Karpas-422 (cell line): ENCODE measurements around the gene UNC13D. TPM values are rescaled to one million over a fixed set of nuclear protein-coding genes. Genes with fewer than 3 reads are reported as not detected.

Source experiments
- DNase-seq: peaks from one replicate; pipeline ENCODE4 v3.0.0-alpha.2; 2015
- H2AFZ ChIP-seq: fragments of 200-600 bp; sonication (generic); 2 replicates; pipeline ENCODE4 v1.6.1; 2014; ENCODE audit warnings: antibody characterized with exemption, low read length, mixed read lengths
- H3K27ac ChIP-seq: fragments of 200-600 bp; sonication (generic); 2 replicates; pipeline ENCODE4 v1.5.1; 2014; ENCODE audit warnings: mild to moderate bottlenecking, low read length, moderate library complexity
- H3K27me3 ChIP-seq: fragments of 200-600 bp; sonication (generic); 2 replicates; pipeline ENCODE4 v1.6.1; 2014; ENCODE audit warnings: low read length, mixed read lengths
- H3K36me3 ChIP-seq: fragments of 200-600 bp; sonication (generic); 2 replicates; pipeline ENCODE4 v1.6.1; 2014; ENCODE audit warnings: low read length, mixed read lengths; ENCODE audit not compliant: insufficient read depth
- H3K4me1 ChIP-seq: fragments of 200-600 bp; sonication (generic); 2 replicates; pipeline ENCODE4 v1.6.1; 2014; ENCODE audit warnings: mild to moderate bottlenecking, low read length, mixed read lengths
- H3K4me2 ChIP-seq: fragments of 200-600 bp; sonication (generic); 2 replicates; pipeline ENCODE4 v1.6.1; 2014; ENCODE audit warnings: low read length, low read depth, mild to moderate bottlenecking; ENCODE audit not compliant: poor library complexity, severe bottlenecking
- H3K4me3 ChIP-seq: fragments of 200-600 bp; sonication (generic); 2 replicates; pipeline ENCODE4 v1.5.1; 2014; ENCODE audit warnings: mild to moderate bottlenecking, antibody characterized with exemption, low read length, mixed read lengths
- H3K79me2 ChIP-seq: fragments of 200-600 bp; sonication (generic); 2 replicates; pipeline ENCODE4 v1.6.1; 2014; ENCODE audit warnings: mild to moderate bottlenecking, low read length, mixed read lengths
- H3K9ac ChIP-seq: fragments of 200-600 bp; sonication (generic); 2 replicates; pipeline ENCODE4 v1.6.0; 2014; ENCODE audit warnings: low read length
- H3K9me2 ChIP-seq: fragments of 200-600 bp; sonication (generic), shearing (Covaris generic); replicated peaks from 2 replicates; pipeline ENCODE4 v1.6.0; 2014; ENCODE audit warnings: mild to moderate bottlenecking, low read length, moderate library complexity; ENCODE audit not compliant: insufficient read depth
- H3K9me3 ChIP-seq: fragments of 300-700, 200-600 bp; sonication (generic); 2 replicates; pipeline ENCODE4 v1.6.1; 2014; ENCODE audit warnings: low read length, mixed read lengths
- H4K20me1 ChIP-seq: fragments of 200-600 bp; sonication (generic); 2 replicates; pipeline ENCODE4 v1.6.1; 2014; ENCODE audit warnings: mild to moderate bottlenecking, antibody characterized with exemption, low read length, low read depth; ENCODE audit not compliant: insufficient read depth
- total RNA-seq: library from RNA; depleted of rRNA; stranded (reverse); fragments of >200 nt; shearing (Covaris generic); gene quantifications from 2 replicates; pipeline ENCODE4 v1.2.3, GENCODE V29; 2014; ENCODE audit warnings: low replicate concordance

The UNC13D gene
- total RNA-seq, 1 experiment from 2014 or later: 30.9 TPM

DNA sequence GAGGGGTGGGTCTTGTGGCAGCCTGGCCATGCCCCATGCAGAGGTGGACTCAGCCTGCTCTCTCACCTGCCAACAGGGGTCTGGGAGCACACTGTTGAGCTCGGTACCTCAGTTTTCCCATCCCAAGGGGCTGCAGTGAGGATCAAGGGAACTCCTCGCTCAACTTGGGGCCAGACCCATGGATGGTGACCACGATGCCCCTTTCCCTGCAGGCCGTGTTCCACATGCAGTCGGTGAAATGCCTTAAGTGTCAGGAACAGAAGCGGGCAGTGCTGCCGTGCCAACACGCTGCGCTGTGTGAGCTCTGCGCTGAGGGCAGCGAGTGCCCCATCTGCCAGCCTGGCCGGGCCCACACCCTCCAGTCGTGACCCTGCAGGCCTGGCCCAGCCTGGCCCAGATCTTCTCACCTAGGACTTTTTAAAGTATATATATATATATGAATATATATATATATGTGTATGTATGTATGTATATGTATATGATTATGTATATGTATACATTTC is 20.1 kb downstream of the UNC13D start:
- Histone ChIP-seq H3K27ac (no peak overlapping the region), H4K20me1 (no peaks in the 10 kb centered on the region), H3K9me2 (no peaks in the 10 kb centered on the region), H3K79me2 (no peaks in the 10 kb centered on the region), H2AFZ (no peak overlapping the region), H3K4me3 (no peak overlapping the region), H3K4me2 (no peak overlapping the region), H3K9ac (no peak overlapping the region), H3K36me3 (peaks cover 8% of the 10 kb centered on the region; the same call in 1 of the 2 replicates), H3K9me3 (no peaks in the 10 kb centered on the region), H3K27me3 (no peaks in the 10 kb centered on the region), H3K4me1 (peaks cover 4% of the 10 kb centered on the region)
- no peak for DNase-seq

DNA sequence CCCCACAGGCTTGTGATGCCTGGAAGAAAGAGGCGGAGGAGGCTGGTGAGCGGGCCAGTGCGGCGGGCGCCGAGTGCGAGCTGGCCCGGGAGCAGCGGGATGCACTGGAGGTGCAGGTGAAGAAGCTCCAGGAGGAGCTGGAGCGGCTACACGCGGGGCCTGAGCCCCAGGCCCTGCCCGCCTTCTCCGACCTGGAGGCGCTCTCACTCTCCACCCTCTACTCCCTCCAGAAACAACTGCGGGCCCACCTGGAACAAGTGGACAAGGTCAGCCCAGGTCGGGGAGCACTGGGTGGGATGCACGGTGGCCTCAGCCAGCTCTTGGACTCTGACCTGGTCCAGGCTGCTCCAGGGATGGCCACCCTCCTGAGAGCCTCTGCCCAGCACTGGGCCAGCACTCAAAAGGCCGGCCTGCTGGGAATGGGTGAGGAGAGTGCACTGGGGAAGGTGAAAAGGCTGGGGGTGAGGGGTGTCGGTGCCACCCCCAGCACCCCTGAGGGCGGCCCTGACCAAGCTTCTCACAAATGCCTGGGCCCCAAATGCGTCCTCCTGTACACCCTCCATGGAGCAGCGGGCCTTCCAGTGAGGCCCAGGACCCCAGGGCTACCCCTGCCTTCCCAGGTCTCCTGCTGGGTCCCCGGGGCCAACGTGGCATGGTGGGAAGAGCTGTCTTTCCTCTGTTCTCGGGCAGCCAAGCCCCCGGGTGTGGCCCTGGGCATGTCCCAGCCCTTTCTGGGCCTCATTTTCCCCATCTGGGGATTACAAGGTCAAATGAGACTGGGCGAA is 20.8 kb downstream of the UNC13D start:
- Histone ChIP-seq H3K27ac (no peak overlapping the region), H3K27me3 (no peaks in the 10 kb centered on the region), H3K9me3 (no peaks in the 10 kb centered on the region), H3K4me1 (peaks cover 4% of the 10 kb centered on the region), H4K20me1 (no peaks in the 10 kb centered on the region), H3K36me3 (peaks cover 8% of the 10 kb centered on the region), H3K9ac (no peak overlapping the region), H3K4me2 (no peak overlapping the region), H3K9me2 (no peaks in the 10 kb centered on the region), H2AFZ (no peak overlapping the region), H3K79me2 (no peaks in the 10 kb centered on the region), H3K4me3 (no peak overlapping the region)
- DNase-seq: no peak

DNA sequence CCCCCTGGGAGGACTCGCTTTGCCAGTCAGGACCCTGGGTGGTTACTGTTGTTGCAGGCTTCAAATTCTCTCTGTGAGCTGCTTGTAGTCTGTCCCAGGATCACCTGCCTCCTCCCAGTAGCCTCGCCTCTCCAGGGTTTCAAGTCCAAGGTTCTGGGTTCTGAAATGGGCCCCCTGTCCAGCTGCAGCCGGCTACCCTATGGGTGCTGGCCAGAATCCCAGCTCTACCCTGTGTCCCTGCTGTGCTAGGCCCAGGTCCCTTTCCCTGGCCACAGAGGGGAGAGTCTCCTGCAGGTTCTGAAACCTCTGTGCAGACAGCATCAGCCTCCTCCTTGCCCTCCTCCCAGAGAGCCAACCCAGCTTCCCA is 21.4 kb downstream of the UNC13D start:
- no peaks in the 10 kb centered on the region for H3K9me3 ChIP-seq
- H3K4me1 ChIP-seq: peaks cover 4% of the 10 kb centered on the region
- H3K27ac ChIP-seq: no peak overlapping the region
- no peaks in the 10 kb centered on the region for H3K79me2 ChIP-seq
- no peaks in the 10 kb centered on the region for H3K27me3 ChIP-seq
- H2AFZ ChIP-seq: no peak overlapping the region
- no peaks in the 10 kb centered on the region for H4K20me1 ChIP-seq
- peaks cover 8% of the 10 kb centered on the region for H3K36me3 ChIP-seq
- H3K4me2 ChIP-seq: no peak overlapping the region
- H3K4me3 ChIP-seq: no peak overlapping the region
- no peak overlapping the region for H3K9ac ChIP-seq
- no peaks in the 10 kb centered on the region for H3K9me2 ChIP-seq
- DNase-seq: no peak

DNA sequence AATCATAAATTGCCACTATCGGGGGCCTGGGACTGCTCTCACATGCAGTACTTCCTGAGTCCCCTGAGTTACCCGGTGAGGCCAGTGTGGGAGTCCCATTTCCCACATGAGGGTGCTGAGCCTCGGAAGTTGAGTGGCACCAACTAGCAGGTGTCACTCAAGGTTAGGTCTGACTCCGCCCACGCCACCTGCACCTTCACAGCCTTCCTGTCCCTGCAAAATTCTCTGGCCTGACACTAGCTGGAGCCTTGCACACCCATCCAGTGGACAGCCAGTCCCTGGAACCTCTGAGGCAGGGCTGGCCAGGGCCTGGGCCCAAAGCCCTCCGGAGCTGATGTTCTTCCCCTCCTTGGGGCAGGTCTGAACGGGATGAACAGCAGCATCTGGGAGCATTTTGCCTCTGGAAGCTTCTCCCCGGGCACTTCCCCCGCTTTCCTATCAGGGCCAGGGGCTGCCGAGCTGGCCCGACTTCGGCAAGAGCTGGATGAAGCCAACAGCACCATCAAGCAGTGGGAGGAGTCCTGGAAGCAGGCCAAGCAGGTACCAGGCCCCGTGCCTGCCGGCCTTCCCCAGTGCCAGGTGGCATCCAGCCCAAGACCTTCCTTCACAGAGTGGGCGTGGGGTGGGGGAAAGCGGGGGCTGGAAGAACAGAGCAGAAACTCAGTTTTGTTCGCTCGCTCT is 21.9 kb downstream of the UNC13D start:
- Histone ChIP-seq H3K4me1 (peaks cover 4% of the 10 kb centered on the region), H3K27me3 (no peaks in the 10 kb centered on the region), H3K79me2 (no peaks in the 10 kb centered on the region), H3K9me2 (no peaks in the 10 kb centered on the region), H3K4me3 (no peak overlapping the region), H3K36me3 (peaks cover 8% of the 10 kb centered on the region), H3K9me3 (no peaks in the 10 kb centered on the region), H3K4me2 (no peak overlapping the region), H3K27ac (no peak overlapping the region), H3K9ac (no peak overlapping the region), H2AFZ (no peak overlapping the region), H4K20me1 (no peaks in the 10 kb centered on the region)
- peak; percentile 58 for DNase-seq

DNA sequence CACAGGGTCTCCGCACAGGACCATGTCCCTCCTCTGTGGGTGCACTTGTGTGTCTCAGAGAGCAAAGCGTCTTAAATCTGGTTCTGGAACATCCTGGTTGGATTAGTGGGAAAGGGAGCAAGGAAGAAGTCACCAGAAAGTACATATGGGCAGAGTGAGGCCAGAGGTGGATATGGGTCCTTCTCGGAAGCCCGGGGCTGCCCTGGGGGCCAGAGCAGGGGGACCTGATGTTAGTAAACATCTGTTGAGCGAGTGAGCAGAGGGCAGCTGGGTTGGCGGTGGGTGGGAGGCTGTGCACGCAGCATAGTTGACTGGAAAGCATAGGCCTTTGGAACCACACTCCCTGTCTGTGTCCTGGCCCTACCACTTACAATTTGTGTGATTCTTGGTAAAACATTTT is 22.7 kb downstream of the UNC13D start:
- Histone ChIP-seq H3K36me3 (peaks cover 8% of the 10 kb centered on the region), H3K9me2 (no peaks in the 10 kb centered on the region), H3K27ac (no peak overlapping the region), H3K9ac (no peak overlapping the region), H3K9me3 (no peaks in the 10 kb centered on the region), H3K79me2 (no peaks in the 10 kb centered on the region), H3K4me2 (no peak overlapping the region), H3K27me3 (no peaks in the 10 kb centered on the region), H4K20me1 (no peaks in the 10 kb centered on the region), H3K4me3 (no peak overlapping the region), H2AFZ (no peak overlapping the region), H3K4me1 (no peaks in the 10 kb centered on the region; the same call in 1 of the 2 replicates)
- DNase-seq: no peak

DNA sequence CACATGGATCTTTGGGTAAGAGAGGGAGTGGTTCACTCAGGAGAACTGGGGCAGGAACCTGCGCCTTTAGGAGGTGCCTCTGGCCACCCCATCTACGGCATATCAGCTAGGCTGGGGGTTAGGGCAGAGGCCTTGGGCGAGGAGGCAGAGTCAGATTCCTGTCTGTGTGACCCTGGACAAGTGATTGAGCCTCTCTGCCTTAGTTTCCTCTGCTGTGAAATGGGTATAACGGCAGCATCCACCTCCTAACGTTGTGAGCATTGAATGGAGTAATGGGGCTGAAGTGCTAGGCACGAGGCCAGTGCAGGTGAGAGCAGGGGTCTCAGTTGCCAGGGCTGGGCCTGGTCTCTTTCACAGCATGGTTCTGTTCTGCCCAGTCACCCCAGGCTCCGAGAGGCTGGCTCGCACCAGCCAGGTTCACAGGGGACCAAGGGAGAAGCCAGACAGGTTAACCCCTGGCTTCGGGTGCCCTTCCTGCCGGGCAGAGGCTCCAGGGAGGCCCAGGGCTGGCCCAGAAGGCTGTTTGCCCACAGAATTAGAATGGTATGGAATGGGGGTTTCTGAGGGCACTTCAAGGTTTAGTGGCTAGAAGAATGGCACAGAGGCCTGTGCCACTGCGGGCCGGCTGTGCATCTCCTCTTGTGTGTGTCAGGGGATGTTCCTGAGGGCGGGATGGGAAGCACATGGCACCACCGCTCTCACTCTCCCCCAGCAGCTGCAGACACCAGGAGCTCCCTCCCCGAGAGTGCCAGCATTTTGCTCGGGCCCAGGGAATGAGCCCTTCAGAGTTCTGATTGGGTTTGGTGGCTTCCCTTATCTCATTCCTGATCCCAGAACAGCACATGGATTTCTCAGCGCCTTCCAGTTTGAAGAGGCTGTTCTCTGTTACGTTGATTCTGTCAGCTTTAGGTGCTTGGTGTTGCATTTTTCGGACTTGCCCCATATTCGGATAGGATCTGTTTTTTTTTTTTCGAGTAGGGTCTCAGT is 23.8 kb downstream of the UNC13D start:
- H3K9ac ChIP-seq: no peak overlapping the region

DNA sequence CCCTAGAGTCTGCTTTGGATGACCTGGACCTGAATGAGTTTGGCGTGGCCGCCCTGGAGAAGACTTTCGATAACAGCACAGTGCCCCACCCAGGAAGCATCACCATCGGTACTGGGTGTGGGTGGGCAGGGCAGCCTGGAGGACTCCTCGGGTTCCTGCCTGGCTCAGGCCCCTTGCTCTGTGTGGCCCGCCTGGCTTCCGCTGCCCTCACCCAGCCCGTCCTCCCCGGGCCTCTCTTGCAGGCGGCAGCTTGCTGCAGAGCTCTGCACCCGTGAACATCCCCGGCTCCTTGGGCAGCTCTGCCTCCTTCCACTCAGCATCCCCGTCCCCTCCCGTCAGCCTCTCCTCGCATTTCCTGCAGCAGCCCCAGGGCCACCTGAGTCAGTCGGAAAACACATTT is 24.5 kb downstream of the UNC13D start:
- Histone ChIP-seq H3K9me3 (no peaks in the 10 kb centered on the region), H3K4me2 (no peak overlapping the region), H3K27me3 (no peaks in the 10 kb centered on the region), H2AFZ (no peak overlapping the region), H3K4me3 (no peak overlapping the region), H4K20me1 (no peaks in the 10 kb centered on the region), H3K36me3 (peaks cover 13% of the 10 kb centered on the region), H3K9me2 (no peaks in the 10 kb centered on the region), H3K4me1 (peaks cover 9% of the 10 kb centered on the region), H3K9ac (no peak overlapping the region), H3K27ac (no peak overlapping the region), H3K79me2 (no peaks in the 10 kb centered on the region)
- DNase-seq: no peak

More for the DNA sequence above, 23.8 kb downstream of the UNC13D start:
- no peaks in the 10 kb centered on the region for H3K27me3 ChIP-seq
- no peaks in the 10 kb centered on the region for H4K20me1 ChIP-seq
- H3K36me3 ChIP-seq: peaks cover 9% of the 10 kb centered on the region
- no peak for DNase-seq
- H3K4me1 ChIP-seq: peaks cover 2% of the 10 kb centered on the region
- no peak overlapping the region for H3K4me2 ChIP-seq
- H3K4me3 ChIP-seq: no peak overlapping the region
- H3K79me2 ChIP-seq: no peaks in the 10 kb centered on the region
- no peak overlapping the region for H3K27ac ChIP-seq
- H3K9me3 ChIP-seq: no peaks in the 10 kb centered on the region
- H2AFZ ChIP-seq: no peak overlapping the region
- no peaks in the 10 kb centered on the region for H3K9me2 ChIP-seq
